ENCODE results near the gene GJA3.
A peak's percentile ranks its signal among the peaks of the same experiment; 100 is the strongest.

The GJA3 gene

DNA sequence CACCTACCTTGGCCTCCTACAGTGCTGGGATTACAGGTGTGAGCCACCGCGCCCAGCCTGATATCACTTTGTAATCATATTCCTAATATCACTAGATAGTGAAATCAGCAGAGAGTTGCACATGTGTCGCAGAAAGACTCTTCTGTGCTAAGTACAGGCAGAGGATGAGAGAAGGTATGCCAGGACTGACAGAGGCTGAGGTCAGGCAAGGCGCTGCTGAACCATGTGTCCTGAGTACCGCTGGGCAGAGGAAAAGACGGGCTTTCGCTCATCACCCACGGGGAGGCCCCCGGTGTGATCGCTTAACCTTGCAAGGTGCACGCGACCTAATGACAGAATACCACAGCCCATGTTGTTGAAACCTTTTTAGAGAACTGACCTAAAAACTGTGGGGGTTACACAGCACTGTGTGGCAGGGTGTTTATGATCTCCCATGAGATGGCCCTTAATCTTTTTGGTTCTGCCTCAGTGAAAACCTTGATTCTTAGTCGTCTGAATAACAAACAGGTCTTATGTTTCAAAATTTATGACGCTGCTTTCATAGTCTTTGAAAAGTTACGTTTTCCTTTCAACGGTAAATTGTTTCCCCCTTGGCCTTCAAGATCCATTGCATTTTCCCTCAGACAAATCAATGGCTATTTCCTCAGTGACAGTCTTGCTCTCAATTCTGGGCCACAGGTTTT is 12.2 kb downstream of the GJA3 start:
- DNase-seq, result no peak

GRCh38 chr13:20146381-20146780 is 14.5 kb downstream of the GJA3 start:
- no peak for DNase-seq

GRCh38 chr13:20145521-20145920 is 15.3 kb downstream of the GJA3 start:
- no peak for DNase-seq

GRCh38 chr13:20144141-20144850 is 16.6 kb downstream of the GJA3 start:
- no peak for DNase-seq

DNA sequence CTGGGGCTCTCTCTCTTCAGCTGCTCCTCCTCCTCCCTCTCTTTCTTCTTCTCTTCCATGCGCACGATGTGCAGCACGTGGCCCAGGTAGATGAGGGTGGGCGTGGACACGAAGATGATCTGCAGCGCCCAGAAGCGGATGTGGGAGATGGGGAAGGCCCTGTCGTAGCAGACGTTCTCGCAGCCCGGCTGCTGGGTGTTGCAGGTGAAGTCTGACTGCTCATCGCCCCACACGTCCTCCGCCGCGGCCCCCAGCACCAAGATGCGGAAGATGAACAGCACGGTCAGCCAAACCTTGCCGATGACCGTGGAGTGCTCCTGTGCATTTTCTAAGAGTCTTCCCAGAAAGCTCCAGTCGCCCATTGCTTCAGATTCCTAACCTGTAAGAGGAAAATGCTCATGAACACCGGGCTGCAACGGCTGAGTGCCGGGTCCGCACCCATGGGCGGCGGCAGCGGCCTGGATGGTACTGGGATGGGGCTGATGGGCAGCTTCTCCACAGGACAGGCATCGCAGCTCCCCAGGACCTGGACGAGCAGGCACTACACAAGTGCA is 17.8 kb downstream of the GJA3 start:
- no peak for DNase-seq

- no peak for DNase-seq
Observed at GRCh38 chr13:20142023-20142926, 18.6 kb downstream of the GJA3 start.

- DNase-seq, result no peak
Observed at GRCh38 chr13:20141238-20142022, 19.4 kb downstream of the GJA3 start.

- DNase-seq, result no peak
Observed at GRCh38 chr13:20140487-20140886, 20.4 kb downstream of the GJA3 start.

- peak; percentile 8 for DNase-seq
Observed at GRCh38 chr13:20137875-20138274, 23.0 kb downstream of the GJA3 start.

GRCh38 chr13:20136781-20137703 is 23.8 kb downstream of the GJA3 start:
- peak; percentile 77 for DNase-seq

DNA sequence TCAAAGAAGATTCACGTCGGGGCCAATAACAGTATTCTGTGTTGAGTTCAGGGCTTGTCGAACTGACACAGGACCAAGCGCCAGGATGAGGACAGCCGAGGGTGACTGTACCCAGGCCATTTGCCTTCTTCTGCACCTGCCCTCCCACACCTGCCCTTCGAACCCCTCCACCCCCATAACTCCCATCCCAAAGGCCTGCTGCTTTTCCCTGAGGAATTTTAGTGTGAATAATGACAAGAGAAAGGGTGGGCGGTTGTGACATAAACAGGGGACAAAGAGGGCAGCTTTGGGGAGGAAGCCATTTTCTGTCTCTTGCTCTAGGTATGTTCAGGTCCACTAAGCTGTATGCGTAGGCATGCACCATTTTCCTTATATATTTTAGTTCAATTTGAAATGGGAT is 26.1 kb downstream of the GJA3 start:
- no peak for DNase-seq

DNA sequence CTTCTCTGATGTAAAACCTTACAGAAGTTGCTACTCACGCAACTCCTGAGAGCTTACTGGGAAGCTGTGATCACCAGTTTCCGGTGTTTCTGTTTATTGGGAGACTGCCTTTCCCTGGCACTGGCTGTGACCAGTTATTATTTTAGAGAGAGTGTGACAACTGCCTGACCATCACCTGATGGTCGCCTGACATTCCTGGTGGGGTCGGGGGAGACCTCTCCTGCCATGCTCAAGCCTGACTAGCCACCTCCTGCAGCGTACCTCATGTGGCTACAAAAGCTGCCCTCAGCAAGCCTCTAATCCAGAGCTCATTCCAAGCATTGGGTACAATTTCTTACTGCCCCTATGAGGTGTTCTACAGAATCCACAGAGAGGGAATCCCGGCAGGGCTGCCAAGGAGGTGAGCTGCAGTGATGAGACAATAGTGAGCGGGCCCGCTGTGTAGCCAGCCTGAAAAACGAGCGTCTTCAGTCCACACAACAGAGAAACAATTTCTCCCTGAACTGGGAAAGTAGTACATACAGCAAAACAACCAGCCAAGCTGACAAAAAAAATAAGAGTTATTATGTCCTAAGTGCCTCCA is 28.7 kb downstream of the GJA3 start:
- peak; percentile 19 for DNase-seq

DNA sequence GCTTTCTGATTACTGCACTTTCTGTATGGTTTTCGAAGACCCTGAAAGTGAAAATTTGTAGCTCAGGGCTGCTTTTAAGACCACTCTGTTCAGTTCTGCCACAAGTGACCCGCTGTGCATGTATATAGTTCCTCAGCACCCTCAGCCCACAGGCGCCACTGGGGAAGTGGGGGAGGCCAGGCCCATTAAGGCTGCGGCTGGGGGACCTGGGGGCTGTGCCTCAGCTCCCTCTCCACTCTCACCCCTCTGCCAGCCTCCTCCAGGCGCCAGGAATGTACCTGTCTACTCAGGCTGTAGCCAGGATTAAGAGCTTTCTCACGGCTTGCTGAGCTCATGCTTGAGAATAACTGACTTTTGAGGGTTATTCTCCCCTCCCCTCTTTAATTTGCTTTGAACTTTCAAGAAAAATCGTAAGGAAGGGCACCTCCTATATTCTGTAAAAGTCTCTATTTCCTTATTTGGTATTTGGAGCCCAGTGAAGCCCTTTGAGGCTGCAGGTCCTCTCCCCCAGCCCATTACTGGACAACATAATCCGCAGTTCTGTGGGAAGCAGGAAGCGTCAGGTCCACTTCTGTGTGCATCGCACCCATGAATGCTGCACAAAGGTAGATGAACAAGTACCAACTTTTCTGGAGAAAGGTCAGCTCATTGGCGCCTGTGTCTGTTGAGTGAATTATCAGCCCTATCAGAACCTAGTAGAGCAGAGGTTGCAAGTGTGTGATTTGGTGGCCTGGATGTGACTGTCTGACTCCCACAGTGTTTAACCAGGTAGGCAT is 29.6 kb downstream of the GJA3 start:
- DNase-seq, result peak; percentile 46

GRCh38 chr13:20130652-20131051 is 30.2 kb downstream of the GJA3 start:
- DNase-seq, result no peak

GRCh38 chr13:20130012-20130411 is 30.8 kb downstream of the GJA3 start:
- no peak for DNase-seq

DNA sequence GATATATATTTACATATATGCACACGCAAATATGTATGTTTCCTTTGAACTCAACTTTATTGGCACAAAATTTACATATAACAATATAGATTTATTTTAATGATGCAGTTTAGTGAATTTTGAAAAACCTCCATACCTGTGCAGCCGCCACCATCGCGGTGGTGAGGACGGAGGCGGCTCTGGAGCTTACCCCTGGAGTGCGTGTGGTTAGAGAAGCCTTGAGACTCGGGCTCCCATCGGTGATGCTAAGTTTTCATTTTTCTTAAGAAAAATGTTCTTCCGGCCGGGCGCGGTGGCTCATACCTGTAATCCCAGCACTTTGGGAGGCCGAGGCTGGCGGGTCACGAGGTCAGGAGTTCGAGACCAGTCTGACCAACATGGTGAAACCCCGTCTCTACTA is 31.8 kb downstream of the GJA3 start:
- peak; percentile 30 for DNase-seq

DNA sequence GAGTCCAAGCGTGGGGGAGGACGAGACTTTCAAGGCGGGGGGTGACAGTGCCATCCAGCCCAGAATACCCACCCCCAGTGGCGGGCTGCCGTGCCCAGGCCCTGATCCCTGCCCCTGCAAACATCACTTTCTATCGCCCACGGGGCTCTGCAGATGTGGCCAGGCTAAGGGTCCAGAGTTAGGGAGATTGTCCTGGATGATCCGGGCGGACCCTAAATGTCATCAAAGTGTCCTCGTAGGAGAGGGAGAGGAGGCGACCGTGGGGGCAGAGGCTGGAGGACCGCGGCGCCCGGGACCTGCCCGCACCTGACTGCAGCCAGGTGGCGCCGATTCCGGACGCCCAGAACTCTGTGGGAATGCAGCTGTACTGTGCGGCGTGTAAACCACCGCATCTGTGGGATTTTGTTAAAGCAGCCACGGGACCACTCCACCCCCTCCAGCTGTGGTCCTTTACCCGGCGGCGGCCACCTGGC is 32.4 kb downstream of the GJA3 start:
- peak; percentile 67 for DNase-seq

DNA sequence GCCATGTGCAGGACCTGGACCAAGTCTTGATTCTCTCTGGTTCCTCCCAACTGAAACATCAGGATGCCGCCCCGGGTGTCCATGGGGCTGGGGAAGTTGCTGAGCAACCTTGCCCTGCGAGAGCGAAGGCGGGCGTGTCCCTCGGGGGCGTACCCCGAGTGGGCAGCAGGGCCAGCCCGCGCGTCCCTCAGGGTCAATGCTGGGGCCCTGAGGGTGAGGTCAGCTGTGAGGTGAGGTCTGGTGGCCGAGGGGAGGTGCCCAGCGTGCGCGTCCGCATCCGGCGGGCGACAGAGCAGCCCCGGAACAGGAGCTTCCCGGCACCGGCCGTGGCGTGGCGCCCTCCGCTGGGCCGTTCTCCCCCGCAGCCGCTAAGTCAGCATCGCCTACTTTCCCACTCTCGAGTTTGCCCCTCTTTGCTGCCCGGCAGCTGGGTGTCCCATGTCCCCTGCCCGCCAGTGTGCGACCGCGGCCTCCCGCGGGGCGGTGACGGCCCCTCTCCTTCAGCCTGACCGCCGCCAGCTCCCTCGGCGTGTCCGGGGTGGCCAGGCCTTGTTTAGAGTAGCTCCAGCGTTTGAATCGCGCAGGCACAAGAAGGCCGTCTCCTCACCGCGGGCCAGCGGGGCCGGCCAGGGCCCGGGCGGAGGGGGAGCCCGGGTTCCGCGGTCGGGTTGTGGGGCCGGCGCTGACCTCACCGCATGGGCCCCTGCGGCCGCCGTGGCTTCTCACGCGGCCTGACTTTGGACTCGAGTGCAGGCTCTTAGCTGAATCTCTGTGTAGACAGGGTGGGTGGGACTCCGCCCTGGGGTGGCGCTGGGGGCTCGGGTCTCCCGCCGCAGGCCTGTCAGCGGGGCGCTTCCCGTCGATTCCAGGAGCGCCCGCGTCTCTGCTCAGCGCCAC is 33.0 kb downstream of the GJA3 start:
- DNase-seq, result peak; percentile 78

GRCh38 chr13:20127262-20127561 is 33.6 kb downstream of the GJA3 start:
- DNase-seq, result no peak

Data from activated effector memory CD4-positive, alpha-beta T cell treated with anti-CD3 and anti-CD28 coated beads, Interleukin-2, amount 50 U/mL, for 16 hours (primary cell).